Measurements from ENCODE around the gene FEM1B. TPM values are rescaled to one million over a fixed set of nuclear protein-coding genes. Genes with fewer than 3 reads are reported as not detected.

FEM1B gene
- total and polyA plus RNA-seq, 2 donors (not counting 1 experiment from before 2014, with no cell fraction given) = 38.2 to 48.4 TPM

- H3K27me3 ChIP-seq (ENCODE audit: control insufficient read depth, insufficient read depth, low read length) = no peaks in the 10 kb centered on the region
- H3K9me3 ChIP-seq (ENCODE audit: control insufficient read depth, insufficient read depth, low read depth, low read length) = no peaks in the 10 kb centered on the region
- H3K4me3 ChIP-seq (replicated peaks in 1 of 4; ENCODE audit: control extremely low read depth in 1 of 4, insufficient read depth in 1 of 4, low read depth in 3 of 4, low read length in 4 of 4) = no peak overlapping the region
- H3K27ac ChIP-seq (ENCODE audit: insufficient read depth, low read length) = no peak overlapping the region
- H4K20me1 ChIP-seq (ENCODE audit: control insufficient read depth, extremely low read depth, insufficient read depth, low read length) = no peaks in the 10 kb centered on the region
- no peaks in the 10 kb centered on the region for H3K36me3 ChIP-seq (ENCODE audit: control insufficient read depth, insufficient read depth, low read length)
- H3K4me1 ChIP-seq (ENCODE audit: control insufficient read depth, extremely low read depth, insufficient read depth, low read length) = no peaks in the 10 kb centered on the region
- no peak overlapping the region for H3K4me2 ChIP-seq (ENCODE audit: extremely low read depth, insufficient read depth, low read length)
- H2AFZ ChIP-seq (ENCODE audit: low read length) = no peak overlapping the region
- no peak for TF ChIP-seq CTCF (conservative IDR thresholded peaks at IDR 0.05 in 1 of 2, IDR thresholded peaks at IDR 0.05 in 1 of 2; ENCODE audit: low read depth in 1 of 2, low read length in 2 of 2)
- TF ChIP-seq EZH2 (IDR thresholded peaks at IDR 0.05; ENCODE audit: low read length, missing control alignments) = no peak
- no peaks in the 10 kb centered on the region for H3K79me2 ChIP-seq (ENCODE audit: control insufficient read depth, insufficient read depth, low read length)
- DNase-seq (ENCODE audit: low read depth in 2 of 2) = no peak
- no peak overlapping the region for H3K9ac ChIP-seq (ENCODE audit: insufficient read depth, low read length)
These were observed 29.8 kb downstream of the FEM1B start for GRCh38 chr15:68307131-68307928.

GRCh38 chr15:68309024-68309423, 31.5 kb downstream of the FEM1B start:
- no peak for TF ChIP-seq EZH2 (IDR thresholded peaks at IDR 0.05; ENCODE audit: low read length, missing control alignments)
- Histone ChIP-seq H3K9me3 (ENCODE audit: control insufficient read depth, insufficient read depth, low read depth, low read length) (no peaks in the 10 kb centered on the region), H3K79me2 (ENCODE audit: control insufficient read depth, insufficient read depth, low read length) (no peaks in the 10 kb centered on the region), H3K9ac (ENCODE audit: insufficient read depth, low read length) (no peak overlapping the region), H3K36me3 (ENCODE audit: control insufficient read depth, insufficient read depth, low read length) (no peaks in the 10 kb centered on the region), H3K4me1 (ENCODE audit: control insufficient read depth, extremely low read depth, insufficient read depth, low read length) (no peaks in the 10 kb centered on the region), H3K27me3 (ENCODE audit: control insufficient read depth, insufficient read depth, low read length) (no peaks in the 10 kb centered on the region), H2AFZ (ENCODE audit: low read length) (no peak overlapping the region), H3K27ac (ENCODE audit: insufficient read depth, low read length) (no peak overlapping the region), H3K4me3 (replicated peaks in 1 of 4; ENCODE audit: control extremely low read depth in 1 of 4, insufficient read depth in 1 of 4, low read depth in 3 of 4, low read length in 4 of 4) (no peak overlapping the region), H3K4me2 (ENCODE audit: extremely low read depth, insufficient read depth, low read length) (no peak overlapping the region), H4K20me1 (ENCODE audit: control insufficient read depth, extremely low read depth, insufficient read depth, low read length) (no peaks in the 10 kb centered on the region)
- DNase-seq (ENCODE audit: low read depth in 2 of 2) = peak; percentile 11 to 76

GRCh38 chr15:68310178-68310803, 32.7 kb downstream of the FEM1B start:
- DNase-seq (ENCODE audit: low read depth in 2 of 2) = no peak
- no peaks in the 10 kb centered on the region for H3K36me3 ChIP-seq (ENCODE audit: control insufficient read depth, insufficient read depth, low read length)

More at GRCh38 chr15:68310178-68310803, 32.7 kb downstream of the FEM1B start:
- no peak overlapping the region for H3K9ac ChIP-seq (ENCODE audit: insufficient read depth, low read length)
- H3K4me2 ChIP-seq (ENCODE audit: extremely low read depth, insufficient read depth, low read length) = no peak overlapping the region
- H3K79me2 ChIP-seq (ENCODE audit: control insufficient read depth, insufficient read depth, low read length) = no peaks in the 10 kb centered on the region
- H3K9me3 ChIP-seq (ENCODE audit: control insufficient read depth, insufficient read depth, low read depth, low read length) = no peaks in the 10 kb centered on the region
- H4K20me1 ChIP-seq (ENCODE audit: control insufficient read depth, extremely low read depth, insufficient read depth, low read length) = no peaks in the 10 kb centered on the region
- no peaks in the 10 kb centered on the region for H3K27me3 ChIP-seq (ENCODE audit: control insufficient read depth, insufficient read depth, low read length)
- no peaks in the 10 kb centered on the region for H3K4me1 ChIP-seq (ENCODE audit: control insufficient read depth, extremely low read depth, insufficient read depth, low read length)
- H3K4me3 ChIP-seq (replicated peaks in 1 of 4; ENCODE audit: control extremely low read depth in 1 of 4, insufficient read depth in 1 of 4, low read depth in 3 of 4, low read length in 4 of 4) = no peak overlapping the region
- no peak overlapping the region for H2AFZ ChIP-seq (ENCODE audit: low read length)
- TF ChIP-seq EZH2 (IDR thresholded peaks at IDR 0.05; ENCODE audit: low read length, missing control alignments) = no peak
- no peak for TF ChIP-seq CTCF (conservative IDR thresholded peaks at IDR 0.05 in 1 of 2, IDR thresholded peaks at IDR 0.05 in 1 of 2; ENCODE audit: low read depth in 1 of 2, low read length in 2 of 2)
- H3K27ac ChIP-seq (ENCODE audit: insufficient read depth, low read length) = no peak overlapping the region

All from fibroblast of lung (primary cell).